MM.1S (cell line): Measurements from ENCODE around the gene LANCL2.

Source experiments
- EZH2 ChIP-seq: fragments of 300-600 bp; sonication (generic); optimal IDR thresholded peaks from 2 replicates; pipeline ENCODE3; 2017; ENCODE audit warnings: low read depth, mild to moderate bottlenecking, antibody characterized with exemption, low read length, mixed read lengths
- EZH2phosphoT487 ChIP-seq: fragments of 300-600 bp; sonication (generic); IDR thresholded peaks from 2 replicates; pipeline ENCODE4 v1.6.1; 2018; ENCODE audit warnings: antibody characterized with exemption, low read length
- TF ChIP-seq, protein P1 (sequence below): fragments of 300-600 bp; sonication (generic); IDR thresholded peaks from 2 replicates; pipeline ENCODE4 v1.5.1; 2016; ENCODE audit warnings: antibody characterized with exemption, low read length, mixed read lengths

DNA sequence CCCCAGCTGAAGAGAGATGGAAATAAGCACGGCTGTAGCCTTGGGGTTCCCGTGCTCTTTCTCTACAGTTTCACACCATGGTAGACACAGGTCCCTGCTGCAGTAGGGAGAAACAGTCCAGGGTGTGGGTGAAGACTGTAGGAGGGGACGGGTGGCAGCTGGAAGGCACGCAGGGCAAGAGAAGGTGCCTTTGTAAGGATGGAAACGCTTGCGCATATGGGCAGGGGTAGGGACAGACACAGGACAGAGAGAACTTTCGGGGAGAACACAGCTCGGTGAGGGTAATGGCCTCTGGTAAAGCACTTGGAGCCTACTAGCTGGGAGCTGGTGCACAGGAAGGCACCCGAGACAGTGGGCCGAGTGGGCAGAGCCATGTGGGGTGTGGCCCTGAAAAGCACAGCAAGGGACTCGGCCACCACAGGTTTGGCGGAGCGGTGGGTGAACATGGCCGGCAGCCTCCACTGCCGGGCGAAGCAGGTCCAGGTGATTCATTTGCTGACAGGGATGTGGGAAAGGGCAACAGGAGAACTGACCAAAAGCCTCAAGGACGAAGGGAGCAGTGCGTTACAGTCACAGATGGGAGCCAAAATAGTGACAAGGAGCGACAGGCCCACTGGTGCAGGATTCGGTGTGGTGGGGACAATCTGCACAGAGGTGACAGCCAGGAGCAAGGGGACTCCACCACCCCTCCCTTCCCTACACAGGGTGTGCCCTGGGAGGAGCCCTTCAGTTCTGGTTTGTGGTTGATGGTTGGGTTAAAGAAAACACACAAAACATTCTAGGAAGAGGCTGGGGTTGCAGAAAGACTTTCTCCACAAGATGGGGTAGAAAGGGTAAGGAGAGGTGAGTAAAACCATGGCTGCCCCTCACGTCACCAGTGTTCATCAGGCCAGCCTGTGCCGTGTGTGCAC lies 110.1 kb downstream of the LANCL2 start:
- TF ChIP-seq, protein P1, sequence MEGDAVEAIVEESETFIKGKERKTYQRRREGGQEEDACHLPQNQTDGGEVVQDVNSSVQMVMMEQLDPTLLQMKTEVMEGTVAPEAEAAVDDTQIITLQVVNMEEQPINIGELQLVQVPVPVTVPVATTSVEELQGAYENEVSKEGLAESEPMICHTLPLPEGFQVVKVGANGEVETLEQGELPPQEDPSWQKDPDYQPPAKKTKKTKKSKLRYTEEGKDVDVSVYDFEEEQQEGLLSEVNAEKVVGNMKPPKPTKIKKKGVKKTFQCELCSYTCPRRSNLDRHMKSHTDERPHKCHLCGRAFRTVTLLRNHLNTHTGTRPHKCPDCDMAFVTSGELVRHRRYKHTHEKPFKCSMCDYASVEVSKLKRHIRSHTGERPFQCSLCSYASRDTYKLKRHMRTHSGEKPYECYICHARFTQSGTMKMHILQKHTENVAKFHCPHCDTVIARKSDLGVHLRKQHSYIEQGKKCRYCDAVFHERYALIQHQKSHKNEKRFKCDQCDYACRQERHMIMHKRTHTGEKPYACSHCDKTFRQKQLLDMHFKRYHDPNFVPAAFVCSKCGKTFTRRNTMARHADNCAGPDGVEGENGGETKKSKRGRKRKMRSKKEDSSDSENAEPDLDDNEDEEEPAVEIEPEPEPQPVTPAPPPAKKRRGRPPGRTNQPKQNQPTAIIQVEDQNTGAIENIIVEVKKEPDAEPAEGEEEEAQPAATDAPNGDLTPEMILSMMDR: no peak
- no peak for TF ChIP-seq EZH2phosphoT487
- no peak for TF ChIP-seq EZH2
